SK-N-SH treated with all-trans-retinoic acid at 6 μM for 48 hours (cell line): ENCODE data around the gene PFN1.

Source experiments
- RARB ChIP-seq: fragments of 250-450 bp; sonication (Bioruptor Pico); IDR thresholded peaks from 2 replicates; pipeline ENCODE4 v1.8.0; 2021; ENCODE audit warnings: mild to moderate bottlenecking, moderate library complexity
- TCF4 ChIP-seq: fragments of 250-450 bp; sonication (Bioruptor Pico); IDR thresholded peaks from 2 replicates; pipeline ENCODE4 v1.8.0; 2021; ENCODE audit warnings: mild to moderate bottlenecking, moderate library complexity, borderline replicate concordance
- TOX ChIP-seq: fragments of 250-450 bp; sonication (Bioruptor Pico); IDR thresholded peaks from 2 replicates; pipeline ENCODE4 v1.8.0; 2021; ENCODE audit warnings: mild to moderate bottlenecking, moderate library complexity, borderline replicate concordance
- ZFP3 ChIP-seq: fragments of 250-450 bp; sonication (Bioruptor Pico); IDR thresholded peaks from 2 replicates; pipeline ENCODE4 v1.5.0; 2020; ENCODE audit warnings: mild to moderate bottlenecking, moderate library complexity

GRCh38 chr17:4956493-4957061 is 8.2 kb upstream of the PFN1 start:
- TF ChIP-seq ZFP3 (CRISPR knock-in tag) (no peak), RARB (CRISPR knock-in tag) (no peak), TOX (no peak), TCF4 (CRISPR knock-in tag) (no peak)
